CD4-positive, alpha-beta T cell treated with Interferon gamma for 1 hour (primary cell): Measurements from ENCODE around the gene EHD1.

ENCODE experiments used
- DNase-seq: peaks from one replicate; pipeline ENCODE4 v3.0.0-alpha.2; 2020

Gene EHD1

DNA sequence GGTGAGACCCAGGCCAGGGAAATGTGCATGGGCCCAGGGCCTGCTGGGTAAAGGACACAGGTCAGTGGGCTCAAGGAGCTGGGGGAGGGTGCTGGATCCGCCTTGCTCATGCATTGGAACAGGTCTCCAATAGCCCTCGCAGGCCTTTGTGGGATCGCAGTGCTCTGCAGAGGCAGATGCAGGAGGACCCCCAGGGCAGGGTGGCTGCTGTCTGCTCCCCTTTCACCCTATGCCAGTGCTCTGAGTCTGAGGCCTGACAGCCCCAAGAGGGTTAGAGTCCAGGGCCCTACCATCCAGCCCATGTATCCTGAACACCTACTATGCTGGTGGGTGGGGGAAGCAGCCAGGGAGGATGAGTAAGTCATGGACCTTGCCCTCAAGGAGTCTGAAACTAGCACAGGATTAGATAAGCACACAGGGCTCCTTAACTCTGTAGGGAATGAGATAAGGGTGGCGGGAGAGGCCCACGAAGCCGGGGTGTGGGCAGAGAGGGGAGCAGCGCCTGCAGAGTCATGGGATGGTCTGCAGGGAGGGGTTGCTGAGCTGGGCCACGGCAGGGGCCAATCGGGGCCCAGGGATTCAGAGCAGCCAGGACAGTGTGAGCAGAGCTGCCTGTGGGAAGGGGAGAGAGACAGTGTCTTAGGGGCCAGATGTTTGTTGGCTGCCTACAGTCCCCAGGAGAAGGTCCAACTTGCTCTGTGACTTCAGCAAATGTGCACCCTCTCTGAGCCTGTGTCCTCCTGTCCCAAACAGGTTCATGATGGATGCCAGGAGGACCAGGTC, 10.5 kb upstream of the EHD1 start:
- DNase-seq = no peak

DNA sequence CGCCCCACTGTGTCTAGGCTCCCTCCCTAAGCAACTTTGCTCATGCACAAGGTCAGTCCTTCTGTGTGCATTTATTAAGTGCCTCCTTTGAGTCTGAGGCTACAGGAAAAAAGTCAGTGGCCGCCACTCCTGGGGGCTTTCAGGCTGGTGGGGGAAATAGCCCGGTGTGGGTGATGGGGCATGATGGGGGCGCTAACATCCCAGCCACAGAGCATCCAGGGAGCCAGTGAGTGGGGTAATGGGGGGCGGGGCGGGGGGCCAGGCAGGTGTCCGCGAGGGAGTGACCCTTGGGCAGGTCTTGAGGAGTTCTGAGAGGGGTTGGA, 9.9 kb upstream of the EHD1 start:
- no peak for DNase-seq

GRCh38 chr11:64887757-64888405, 9.5 kb upstream of the EHD1 start:
- peak; percentile 80 for DNase-seq

DNA sequence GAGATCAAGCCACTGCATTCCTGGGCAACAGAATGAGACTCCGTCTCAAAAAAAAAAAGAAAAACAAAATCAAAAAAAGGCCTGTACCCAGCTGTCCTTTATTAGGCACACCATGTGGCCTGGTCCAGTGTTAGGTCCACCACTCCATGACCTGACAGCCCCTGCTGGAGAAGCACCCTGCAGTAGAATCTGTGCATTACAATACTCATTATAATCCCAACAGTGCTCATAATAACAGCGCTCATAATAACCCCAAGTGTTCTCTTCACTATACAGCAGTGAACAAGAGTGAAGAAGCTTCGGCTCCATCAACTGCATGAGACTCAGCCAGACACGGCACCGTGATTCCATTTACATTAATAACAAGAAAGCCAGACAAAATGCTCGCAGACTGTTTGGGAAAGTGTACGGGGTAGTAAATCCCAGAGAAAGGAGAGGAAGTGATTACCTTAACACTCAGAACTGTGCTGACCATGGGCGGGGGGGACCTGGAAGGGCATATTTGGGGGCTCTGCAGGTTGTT, 8.9 kb upstream of the EHD1 start:
- no peak for DNase-seq

DNA sequence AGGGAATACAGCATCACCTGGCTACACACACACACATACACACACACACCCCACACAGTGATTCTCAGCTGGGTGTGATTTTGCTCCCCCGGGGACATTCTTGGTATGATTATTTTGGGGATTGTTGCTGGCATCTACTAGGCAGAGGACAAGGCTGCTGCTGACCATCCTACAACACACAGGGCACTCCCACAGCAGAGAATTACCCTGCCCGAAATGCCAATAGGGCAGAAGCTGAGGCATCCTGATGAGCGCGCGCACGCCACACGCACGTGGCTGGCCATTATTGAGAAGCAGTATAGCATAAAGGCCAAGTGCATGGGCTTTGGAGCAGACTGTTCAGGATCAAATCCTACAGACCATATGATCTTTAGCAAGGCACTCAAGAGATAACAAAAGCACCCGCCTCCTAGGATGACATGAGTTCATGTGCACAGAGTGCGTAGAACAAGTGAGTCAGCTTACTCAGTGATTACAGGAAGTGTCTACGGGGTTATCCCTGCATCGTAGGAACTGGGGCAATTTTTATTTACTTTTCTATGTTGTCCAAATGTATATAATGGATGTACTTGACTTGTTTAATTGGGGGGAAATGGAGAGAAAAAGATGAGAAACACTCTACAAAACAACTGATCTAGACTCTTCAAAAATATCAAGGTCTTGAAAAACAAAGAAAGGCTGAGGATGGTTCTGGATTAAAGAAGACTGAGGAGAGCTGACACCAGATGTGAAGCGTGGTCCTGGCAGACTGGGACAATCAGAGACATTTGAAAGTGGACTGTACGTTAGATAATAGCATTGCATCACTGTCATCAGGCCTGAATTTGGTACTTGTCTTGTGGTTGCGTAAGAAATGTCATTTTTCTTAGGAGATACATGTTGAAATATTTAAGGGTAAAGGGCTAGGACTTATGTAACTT, 7.2 kb upstream of the EHD1 start:
- DNase-seq = peak; percentile 49

DNA sequence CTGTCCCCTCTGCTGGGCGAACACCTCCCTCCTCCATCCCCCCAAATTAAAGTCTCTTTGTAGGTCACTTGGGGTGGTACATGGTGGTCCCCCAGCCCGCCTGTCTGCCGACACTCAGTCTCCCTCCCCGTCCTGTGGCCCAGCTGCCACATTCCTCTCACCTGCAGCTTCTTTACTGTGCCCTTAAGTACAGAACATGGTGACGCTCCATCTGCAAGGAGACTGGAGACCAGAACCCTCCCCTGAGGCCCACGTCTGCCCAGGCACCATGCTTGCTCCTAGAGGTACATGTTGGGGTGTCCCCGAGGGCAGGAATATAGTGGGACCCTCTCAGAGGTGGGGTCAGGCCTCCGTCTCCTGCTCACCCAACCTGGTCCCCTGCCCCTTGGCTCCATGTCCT, 5.6 kb upstream of the EHD1 start:
- DNase-seq = no peak

DNA sequence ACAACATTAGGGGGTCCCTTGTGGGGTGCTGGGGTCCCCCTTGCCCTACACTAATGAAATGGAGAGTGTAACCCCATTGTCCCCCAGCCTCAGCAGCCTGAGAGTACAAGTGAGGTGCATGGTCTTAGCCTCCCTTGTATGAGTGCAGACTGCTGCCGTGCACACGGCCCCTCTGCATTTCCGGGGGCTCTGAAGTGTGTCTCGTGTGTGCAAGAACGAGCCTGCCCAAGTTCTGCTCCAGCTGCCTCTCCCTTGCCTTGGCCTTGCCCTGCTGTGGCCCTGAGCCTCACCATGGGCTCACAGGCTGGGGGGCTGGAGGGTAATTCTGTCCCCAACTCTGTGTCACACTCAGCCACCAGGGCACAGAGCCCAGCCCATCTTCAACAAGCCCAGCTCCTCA, 5.2 kb upstream of the EHD1 start:
- DNase-seq = no peak

- no peak for DNase-seq
These were observed 3.8 kb upstream of the EHD1 start for GRCh38 chr11:64882243-64882642.

DNA sequence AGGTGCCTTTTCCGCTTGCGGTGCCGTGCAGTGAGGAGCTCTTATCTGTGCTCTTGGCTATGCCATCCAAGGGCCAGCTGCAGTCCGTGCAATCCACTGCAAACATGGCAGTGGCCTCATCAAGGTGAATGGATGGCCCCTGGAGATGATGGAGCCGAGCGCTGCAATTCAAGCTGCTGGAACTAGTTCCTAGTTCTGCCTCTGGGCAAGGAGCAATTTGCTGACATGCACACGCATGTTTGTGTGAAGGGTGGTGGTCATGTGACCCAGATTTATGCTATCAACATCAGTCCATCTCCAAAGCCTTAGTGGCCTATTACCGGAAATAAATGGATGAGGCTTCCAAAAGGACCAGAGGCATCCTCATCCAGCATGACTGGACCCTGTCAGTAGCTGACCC, 3.1 kb upstream of the EHD1 start:
- DNase-seq = no peak

DNA sequence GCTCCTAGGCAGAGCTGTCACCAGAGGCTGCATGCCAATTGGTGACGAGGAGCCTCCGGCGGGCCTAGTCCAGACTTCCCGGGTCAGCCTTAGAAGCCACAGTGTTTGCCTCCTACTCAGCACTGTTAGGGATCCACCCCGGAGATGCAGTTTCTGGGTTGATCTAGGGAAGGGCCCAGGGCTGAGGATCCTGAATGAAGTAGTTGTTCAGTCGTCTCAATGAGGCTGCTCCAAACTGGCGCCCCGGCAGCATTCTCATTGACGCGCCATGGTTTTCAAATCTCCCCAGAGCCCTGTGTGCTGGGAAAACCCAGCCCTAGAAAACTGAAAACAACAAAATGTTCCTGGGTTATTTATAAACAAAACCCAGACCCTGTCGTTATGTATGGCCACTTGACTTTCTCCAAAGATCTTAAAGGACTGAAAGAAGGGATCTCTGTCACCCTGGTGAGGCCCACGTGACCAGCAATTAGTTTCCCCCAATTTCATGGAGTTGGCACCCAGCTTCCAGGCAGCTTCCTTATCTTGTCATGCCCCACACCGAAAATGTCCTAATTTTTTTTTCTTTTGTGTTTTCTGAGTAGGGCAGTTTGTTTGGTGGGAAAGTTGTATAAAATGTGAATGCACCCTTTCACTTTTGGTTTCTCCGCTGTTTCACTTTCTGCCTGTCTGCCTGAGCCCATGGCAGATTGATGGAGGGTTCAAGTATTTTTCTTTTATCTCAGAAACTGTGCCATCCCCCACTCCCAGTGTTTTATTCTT, 2.0 kb upstream of the EHD1 start:
- no peak for DNase-seq

GRCh38 chr11:64879244-64879900, 951 bp upstream of the EHD1 start:
- DNase-seq = peak; percentile 62

GRCh38 chr11:64878223-64878493, 263 bp downstream of the EHD1 start:
- no peak for DNase-seq

DNA sequence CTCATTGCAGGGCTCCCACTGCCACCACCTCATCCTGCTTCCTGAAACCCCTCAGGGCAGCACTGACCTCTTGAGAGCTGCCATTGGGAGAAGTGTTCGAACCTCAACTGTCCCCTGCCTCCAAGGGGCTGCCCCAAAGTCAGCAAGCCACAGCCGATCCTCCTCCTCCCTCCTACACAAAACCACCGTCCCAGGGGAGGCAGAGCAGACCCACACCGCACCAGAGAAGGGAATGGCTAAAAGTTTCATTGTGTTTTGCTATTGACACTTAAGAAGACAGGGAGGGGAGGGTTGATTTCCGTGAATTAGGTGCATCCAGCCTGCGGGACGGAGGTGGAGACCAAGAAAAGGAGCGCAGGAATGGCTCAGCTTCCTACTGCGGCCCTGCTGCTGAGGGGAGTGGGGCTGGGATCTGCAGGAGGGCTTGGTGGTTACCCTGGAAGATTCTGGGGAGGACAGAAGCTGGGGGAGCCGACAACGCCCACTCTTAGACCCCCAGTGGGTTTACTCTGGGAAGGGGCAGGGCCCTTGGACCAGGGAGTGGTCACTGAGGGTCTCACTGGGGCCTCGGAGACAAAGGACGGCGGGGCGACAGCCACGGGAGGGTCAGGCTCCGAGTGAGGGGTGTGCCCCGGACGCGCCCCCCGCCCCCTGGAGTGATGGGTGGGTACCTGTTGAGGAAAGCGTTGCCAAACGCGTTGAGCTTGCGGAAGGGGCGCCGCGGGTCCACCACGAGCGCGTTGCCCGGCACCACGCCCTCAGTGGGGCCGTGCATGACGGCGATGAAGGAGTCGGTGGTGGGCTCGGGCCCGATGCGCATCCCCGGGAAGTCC, 815 bp downstream of the EHD1 start:
- DNase-seq = no peak

- no peak for DNase-seq
These were observed 1.5 kb downstream of the EHD1 start for GRCh38 chr11:64876835-64877341.

DNA sequence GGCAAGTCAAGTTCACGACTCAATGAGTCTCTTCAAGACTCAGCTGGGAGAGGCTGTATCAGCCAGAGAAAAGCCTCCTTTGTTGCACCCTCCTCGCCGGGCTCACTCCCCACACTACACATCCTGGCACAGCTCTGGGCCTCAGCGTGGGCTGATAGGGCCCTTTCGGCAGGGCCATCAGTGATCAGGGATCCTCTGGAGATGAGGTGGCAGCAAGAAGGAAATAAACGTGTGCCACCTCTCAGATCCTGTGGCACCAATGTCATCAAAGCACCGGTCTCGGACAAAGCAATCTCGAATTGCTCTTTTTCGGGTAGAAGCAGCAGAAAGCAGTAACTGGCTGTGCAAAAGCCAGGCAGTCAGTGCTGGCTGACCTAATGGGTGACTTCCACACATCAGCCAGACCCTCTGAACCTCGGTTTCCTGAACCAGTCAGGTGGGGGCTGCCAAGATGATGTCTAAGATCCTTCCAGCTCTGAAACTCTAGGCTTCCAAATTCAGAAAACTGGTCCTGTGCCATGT, 2.1 kb downstream of the EHD1 start:
- no peak for DNase-seq

GRCh38 chr11:64875369-64876228, 2.8 kb downstream of the EHD1 start:
- DNase-seq = no peak

DNA sequence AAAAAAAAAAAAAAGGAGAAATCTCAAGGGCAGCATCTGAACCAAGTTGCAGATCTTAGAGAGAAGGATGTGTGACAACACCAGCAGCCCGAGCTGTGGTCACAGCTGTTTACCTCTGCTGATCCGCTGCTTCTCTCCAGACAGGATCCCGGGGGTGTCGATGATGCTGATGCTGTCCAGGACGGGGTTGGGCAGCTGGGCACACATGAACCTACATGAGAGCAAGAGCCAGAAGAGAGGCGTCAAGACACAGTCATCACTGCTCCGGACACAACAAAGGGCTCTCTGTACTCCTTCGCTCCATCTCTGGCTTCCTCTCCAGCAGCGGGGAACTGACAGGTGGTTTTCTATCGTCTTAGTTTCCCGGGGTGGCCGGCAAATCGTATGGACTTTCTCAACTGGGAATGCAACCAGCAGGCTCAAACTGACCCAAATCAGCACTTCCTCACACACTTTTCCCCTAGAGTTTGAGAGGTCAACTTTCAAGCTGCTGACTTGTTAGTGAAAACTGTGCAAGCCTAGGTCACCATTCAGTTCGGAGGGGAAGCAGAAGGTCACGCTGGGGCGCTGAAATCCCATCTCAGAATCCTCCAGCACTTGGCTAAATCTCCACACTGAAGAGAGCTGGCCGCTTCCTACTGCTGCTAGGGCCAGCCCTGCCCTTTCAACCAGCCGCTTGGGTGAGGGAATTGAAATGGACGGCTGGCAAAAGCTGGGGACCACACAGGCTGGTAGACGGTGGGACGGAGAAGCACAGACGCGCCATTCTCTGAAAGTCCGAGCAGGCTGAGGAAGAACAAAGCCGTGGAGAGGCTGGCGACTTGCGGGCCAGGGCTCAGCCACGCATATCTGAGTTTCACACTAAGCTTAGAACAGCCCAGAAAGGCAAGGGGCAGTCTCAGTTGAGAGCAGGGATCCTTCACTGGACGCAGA, 3.8 kb downstream of the EHD1 start:
- DNase-seq = peak; percentile 51

- DNase-seq = no peak
These were observed 5.5 kb downstream of the EHD1 start for GRCh38 chr11:64872790-64873488.
